Neuronal stem cell (in vitro differentiated cells): ENCODE measurements around the gene STXBP5.

Source experiments
- DNase-seq: peaks from one replicate; pipeline ENCODE4 v3.0.0-alpha.2; 2013; ENCODE audit warnings: low spot score
- H2AFZ ChIP-seq: one replicate; pipeline ENCODE4 v1.6.1; 2013; ENCODE audit warnings: mild to moderate bottlenecking, low read length, inconsistent platforms
- H2AK5ac ChIP-seq: 2 replicates; pipeline ENCODE4 v1.6.1; 2013; ENCODE audit warnings: low read depth, mild to moderate bottlenecking, inconsistent platforms, low read length, moderate library complexity, mixed read lengths
- H2BK120ac ChIP-seq: 2 replicates; pipeline ENCODE4 v1.6.1; 2013; ENCODE audit warnings: low read depth, mild to moderate bottlenecking, inconsistent platforms, low read length, moderate library complexity, mixed read lengths
- H2BK12ac ChIP-seq: one replicate; pipeline ENCODE4 v1.6.1; 2013; ENCODE audit warnings: low read length, inconsistent platforms
- H2BK15ac ChIP-seq: 2 replicates; pipeline ENCODE4 v1.6.1; 2013; ENCODE audit warnings: mild to moderate bottlenecking, low read length, inconsistent platforms, mixed read lengths
- H2BK5ac ChIP-seq: one replicate; pipeline ENCODE4 v1.6.1; 2013; ENCODE audit warnings: inconsistent platforms, mild to moderate bottlenecking, low read length, moderate library complexity
- H3K14ac ChIP-seq: one replicate; pipeline ENCODE4 v1.6.1; 2013; ENCODE audit warnings: low read length, inconsistent platforms
- H3K18ac ChIP-seq: 2 replicates; pipeline ENCODE4 v1.6.1; 2013; ENCODE audit warnings: low read length, inconsistent platforms
- H3K23ac ChIP-seq: 2 replicates; pipeline ENCODE4 v1.6.1; 2013; ENCODE audit warnings: low read depth, mild to moderate bottlenecking, mixed read lengths, low read length, inconsistent platforms; ENCODE audit not compliant: poor library complexity
- H3K27ac ChIP-seq: replicated peaks from 3 replicates; pipeline ENCODE4 v1.5.1; 2013; ENCODE audit warnings: low read length, inconsistent platforms
- H3K27me3 ChIP-seq, 3 experiments: 2 replicates each; pipeline ENCODE4 v1.6.1; 2013; ENCODE audit warnings: low read length in 3 of 3, mild to moderate bottlenecking in 2 of 3, inconsistent platforms in 1 of 3, low read depth in 1 of 3, mixed read lengths in 1 of 3, moderate library complexity in 1 of 3; ENCODE audit not compliant: control insufficient read depth in 3 of 3, insufficient read depth in 3 of 3
- H3K36me3 ChIP-seq, 2 donors: replicated peaks in 1 of 2; 2 replicates each; pipeline ENCODE4 v1.6.1; 2013; ENCODE audit warnings: low read length in 2 of 2; ENCODE audit not compliant: control insufficient read depth in 2 of 2, insufficient read depth in 2 of 2
- H3K4ac ChIP-seq: 2 replicates; pipeline ENCODE4 v1.6.1; 2013; ENCODE audit warnings: inconsistent platforms, mild to moderate bottlenecking, low read length, moderate library complexity
- H3K4me1 ChIP-seq, 2 donors: 1 replicate in 1 of 2; 2 replicates in 1 of 2; pipeline ENCODE4 v1.6.1; 2013; ENCODE audit warnings: low read length in 2 of 2, low read depth in 1 of 2; ENCODE audit not compliant: control insufficient read depth in 2 of 2, insufficient read depth in 1 of 2
- H3K4me2 ChIP-seq: one replicate; pipeline ENCODE4 v1.6.1; 2013; ENCODE audit warnings: mild to moderate bottlenecking, low read length, inconsistent platforms; ENCODE audit not compliant: insufficient read depth, poor library complexity, severe bottlenecking
- H3K4me3 ChIP-seq, 2 donors: 2 replicates each; pipeline ENCODE4 v1.5.1; 2013; ENCODE audit warnings: low read length in 2 of 2, mild to moderate bottlenecking in 2 of 2, inconsistent platforms in 1 of 2, moderate library complexity in 1 of 2
- H3K79me1 ChIP-seq: one replicate; pipeline ENCODE4 v1.6.1; 2013; ENCODE audit warnings: low read depth, mild to moderate bottlenecking, inconsistent platforms, low read length, moderate library complexity
- H3K9ac ChIP-seq: one replicate; pipeline ENCODE4 v1.6.1; 2013; ENCODE audit warnings: mild to moderate bottlenecking, low read depth, low read length, inconsistent platforms; ENCODE audit not compliant: poor library complexity
- H3K9me3 ChIP-seq, 2 donors: replicated peaks in 1 of 2; 2 replicates each; pipeline versions ENCODE3 to v1.6.1; 2013; ENCODE audit warnings: low read length in 2 of 2, mild to moderate bottlenecking in 2 of 2, inconsistent platforms in 1 of 2, low read depth in 1 of 2, mixed read lengths in 1 of 2, moderate library complexity in 1 of 2; ENCODE audit not compliant: control insufficient read depth in 2 of 2, insufficient read depth in 1 of 2
- H4K8ac ChIP-seq: one replicate; pipeline ENCODE4 v1.6.1; 2013; ENCODE audit warnings: low read depth, mild to moderate bottlenecking, inconsistent platforms, low read length, moderate library complexity
- H4K91ac ChIP-seq: one replicate; pipeline ENCODE4 v1.6.1; 2013; ENCODE audit warnings: low read length, low read depth, mild to moderate bottlenecking, inconsistent platforms; ENCODE audit not compliant: poor library complexity
- WGBS, 2 donors: extraction: QIAGEN DNeasy Blood & Tissue Kit; methylation state at CpG; one replicate each; pipeline ENCODE4 v1.1.7; 2013; ENCODE audit warnings: missing lambda C conversion rate in 2 of 2, mixed read lengths in 1 of 2; ENCODE audit not compliant: insufficient read length in 2 of 2, insufficient replicate concordance in 1 of 2; ENCODE audit errors: extremely low coverage in 2 of 2; 5-methylcytosine and 5-hydroxymethylcytosine counted together

STXBP5 gene

GRCh38 chr6:147257760-147258159 is 53.5 kb downstream of the STXBP5 start:
- DNase-seq, result no peak
- no peak overlapping the region for H2BK120ac ChIP-seq
- no peak overlapping the region for H2BK5ac ChIP-seq
- no peak overlapping the region for H2AK5ac ChIP-seq
- H4K8ac ChIP-seq, result no peak overlapping the region
- no peaks in the 10 kb centered on the region for H3K79me1 ChIP-seq
- H3K27ac ChIP-seq, result no peak overlapping the region
- no peak overlapping the region for H3K18ac ChIP-seq
- no peaks in the 10 kb centered on the region for H3K4me1 ChIP-seq
- no peak overlapping the region for H3K14ac ChIP-seq
- H3K36me3 ChIP-seq, result no peaks in the 10 kb centered on the region
- no peak overlapping the region for H2AFZ ChIP-seq
- no peaks in the 10 kb centered on the region for H3K27me3 ChIP-seq
- H3K4me3 ChIP-seq, result no peak overlapping the region
- H3K4me2 ChIP-seq, result no peak overlapping the region
- H3K9me3 ChIP-seq, result no peaks in the 10 kb centered on the region
- H4K91ac ChIP-seq, result no peak overlapping the region
- H3K23ac ChIP-seq, result no peak overlapping the region
- no peak overlapping the region for H2BK15ac ChIP-seq
- no peak overlapping the region for H2BK12ac ChIP-seq
- no peak overlapping the region for H3K9ac ChIP-seq
- H3K4ac ChIP-seq, result no peak overlapping the region
- no CpG with 5 or more reads among the region's 5 CpGs for WGBS, 2 donors

DNA sequence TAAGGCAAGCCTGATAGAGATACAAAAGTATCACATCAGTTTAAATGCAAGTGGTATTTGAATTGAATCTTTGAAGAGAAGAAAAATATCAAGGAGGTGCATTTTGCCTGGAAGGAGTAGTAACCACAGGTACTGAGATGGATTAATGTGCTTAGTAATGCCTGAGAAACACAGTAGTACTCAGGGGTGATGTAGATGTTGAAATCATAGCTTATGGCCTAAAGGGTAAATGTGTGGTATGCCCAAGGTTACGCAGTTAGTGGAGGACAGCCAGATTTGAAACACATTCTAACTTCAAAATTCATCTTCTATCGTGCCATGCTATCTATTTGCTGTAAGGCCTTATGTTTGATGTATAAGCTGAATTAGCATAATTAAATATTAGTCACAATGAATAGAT is 55.9 kb downstream of the STXBP5 start:
- Histone ChIP-seq H3K4me3 (no peak overlapping the region), H4K8ac (no peak overlapping the region)
- no CpG with 5 or more reads among the region's 2 CpGs for WGBS, 2 donors

GRCh38 chr6:147262946-147263345 is 58.7 kb downstream of the STXBP5 start:
- no peak for DNase-seq
- no peak overlapping the region for H3K14ac ChIP-seq
- H3K4me3 ChIP-seq, result no peak overlapping the region
- no peaks in the 10 kb centered on the region for H3K9me3 ChIP-seq
- H4K91ac ChIP-seq, result no peak overlapping the region
- no peak overlapping the region for H3K18ac ChIP-seq
- H2AFZ ChIP-seq, result no peak overlapping the region
- no peak overlapping the region for H4K8ac ChIP-seq
- H3K36me3 ChIP-seq, result peaks cover 0 to 3% of the 10 kb centered on the region in 2 donors
- H2BK15ac ChIP-seq, result no peak overlapping the region
- H3K4me1 ChIP-seq, result no peaks in the 10 kb centered on the region
- no peaks in the 10 kb centered on the region for H3K79me1 ChIP-seq
- H3K27ac ChIP-seq, result no peak overlapping the region
- no peak overlapping the region for H3K9ac ChIP-seq
- H3K4me2 ChIP-seq, result no peak overlapping the region
- no peaks in the 10 kb centered on the region for H3K27me3 ChIP-seq
- no peak overlapping the region for H2AK5ac ChIP-seq
- H2BK120ac ChIP-seq, result no peak overlapping the region
- no peak overlapping the region for H3K4ac ChIP-seq
- no CpG with 5 or more reads among the region's 1 CpG for WGBS, 2 donors
- no peak overlapping the region for H2BK12ac ChIP-seq
- no peak overlapping the region for H2BK5ac ChIP-seq
- no peak overlapping the region for H3K23ac ChIP-seq

More for the DNA sequence above, 55.9 kb downstream of the STXBP5 start:
- no peak overlapping the region for H2BK5ac ChIP-seq
- H3K4ac ChIP-seq, result no peak overlapping the region
- H3K23ac ChIP-seq, result no peak overlapping the region
- H2AFZ ChIP-seq, result no peak overlapping the region
- H3K27me3 ChIP-seq, result no peaks in the 10 kb centered on the region
- H2BK120ac ChIP-seq, result no peak overlapping the region
- no peak overlapping the region for H2AK5ac ChIP-seq
- DNase-seq, result no peak
- no peaks in the 10 kb centered on the region for H3K9me3 ChIP-seq
- H3K36me3 ChIP-seq, result no peaks in the 10 kb centered on the region
- no peak overlapping the region for H3K18ac ChIP-seq
- H4K91ac ChIP-seq, result no peak overlapping the region
- H3K9ac ChIP-seq, result no peak overlapping the region
- H2BK15ac ChIP-seq, result no peak overlapping the region
- no peak overlapping the region for H2BK12ac ChIP-seq
- H3K4me2 ChIP-seq, result no peak overlapping the region
- H3K14ac ChIP-seq, result no peak overlapping the region
- no peaks in the 10 kb centered on the region for H3K4me1 ChIP-seq
- H3K27ac ChIP-seq, result no peak overlapping the region
- H3K79me1 ChIP-seq, result no peaks in the 10 kb centered on the region

DNA sequence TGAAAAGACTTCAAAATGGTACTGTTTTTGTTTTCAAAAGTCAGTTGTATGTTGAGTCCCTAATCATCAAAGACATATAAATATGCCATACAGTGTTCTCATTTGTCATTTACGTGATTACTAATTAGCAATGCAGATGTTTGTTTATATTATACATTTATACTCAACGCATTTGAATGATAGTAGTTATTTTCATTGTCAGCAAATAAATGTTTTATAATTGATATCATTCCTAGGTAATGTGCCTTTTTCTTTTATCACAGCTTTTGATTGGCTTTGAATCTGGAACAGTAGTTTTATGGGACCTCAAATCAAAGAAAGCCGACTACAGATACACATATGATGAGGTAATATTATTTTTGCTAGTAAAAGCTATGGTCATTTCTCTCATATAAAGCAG is 62.6 kb downstream of the STXBP5 start:
- WGBS, 2 donors, result no CpG with 5 or more reads among the region's 3 CpGs
- no peak overlapping the region for H3K23ac ChIP-seq
- H3K27me3 ChIP-seq, result no peaks in the 10 kb centered on the region

More for the DNA sequence above, 62.6 kb downstream of the STXBP5 start:
- no peak overlapping the region for H3K4me3 ChIP-seq
- H3K79me1 ChIP-seq, result no peaks in the 10 kb centered on the region
- no peak overlapping the region for H3K27ac ChIP-seq
- no peak overlapping the region for H2BK12ac ChIP-seq
- H2AK5ac ChIP-seq, result no peak overlapping the region
- no peak overlapping the region for H4K91ac ChIP-seq
- H2AFZ ChIP-seq, result no peak overlapping the region
- peaks cover 0 to 9% of the 10 kb centered on the region in 2 donors for H3K36me3 ChIP-seq
- H2BK120ac ChIP-seq, result no peak overlapping the region
- H2BK5ac ChIP-seq, result no peak overlapping the region
- no peak for DNase-seq
- H3K14ac ChIP-seq, result no peak overlapping the region
- no peak overlapping the region for H3K4ac ChIP-seq
- H3K9ac ChIP-seq, result no peak overlapping the region
- no peaks in the 10 kb centered on the region for H3K9me3 ChIP-seq
- no peak overlapping the region for H3K18ac ChIP-seq
- H3K4me2 ChIP-seq, result no peak overlapping the region
- no peak overlapping the region for H2BK15ac ChIP-seq
- no peaks in the 10 kb centered on the region for H3K4me1 ChIP-seq
- H4K8ac ChIP-seq, result no peak overlapping the region
